ENCODE measurements around the gene MYRFL.

DNA sequence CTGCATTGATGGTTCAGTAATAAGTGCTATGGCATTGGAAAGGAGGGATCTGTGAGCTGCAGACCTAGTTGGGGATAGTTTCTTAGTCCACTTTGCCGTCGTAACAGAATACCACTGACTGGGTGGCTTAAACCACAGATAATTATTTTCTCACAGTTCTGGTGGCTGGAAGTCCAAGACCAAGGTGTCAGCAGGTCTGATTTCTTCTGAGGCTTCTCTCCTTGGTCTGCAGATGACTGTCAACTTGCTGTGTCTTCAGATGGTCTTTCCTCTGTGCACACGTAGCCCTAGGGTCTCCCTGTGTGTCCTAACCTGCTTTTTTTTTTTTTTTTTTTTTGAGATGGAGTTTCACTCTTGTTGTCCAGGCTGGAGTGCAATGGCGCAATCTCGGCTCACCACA lies 126.1 kb downstream of the MYRFL start:
- TF ChIP-seq POLR2A (IDR thresholded peaks at IDR 0.05; ENCODE audit: low read length) (no peak), GATA1 (IDR thresholded peaks at IDR 0.05; ENCODE audit: low read depth, low read length) (no peak)
